ENCODE results near the gene DISC1.
"Not testable (repeated sequence)": the region's sequence is repeated elsewhere in the genome, so short reads cannot be mapped to it uniquely, and the experiment has no call there.

Gene DISC1

GRCh38 chr1:231961801-231962200 lies 335.2 kb downstream of the DISC1 start:
- DNase-seq (ENCODE audit: low read depth), result not testable (repeated sequence)

GRCh38 chr1:231962636-231963035 lies 336.0 kb downstream of the DISC1 start:
- no peak for DNase-seq (ENCODE audit: low read depth)

GRCh38 chr1:231964241-231964640 lies 337.7 kb downstream of the DISC1 start:
- no peak for DNase-seq (ENCODE audit: low read depth)

GRCh38 chr1:231964961-231965360 lies 338.4 kb downstream of the DISC1 start:
- DNase-seq (ENCODE audit: low read depth), result no peak

- DNase-seq (ENCODE audit: low read depth), result no peak
Measured at GRCh38 chr1:231965615-231966014, 339.0 kb downstream of the DISC1 start.

GRCh38 chr1:231966983-231967382 lies 340.4 kb downstream of the DISC1 start:
- DNase-seq (ENCODE audit: low read depth), result no peak

GRCh38 chr1:231969076-231969475 lies 342.5 kb downstream of the DISC1 start:
- no peak for DNase-seq (ENCODE audit: low read depth)

GRCh38 chr1:231969761-231970160 lies 343.2 kb downstream of the DISC1 start:
- DNase-seq (ENCODE audit: low read depth), result not testable (repeated sequence)

- no peak for DNase-seq (ENCODE audit: low read depth)
Measured at GRCh38 chr1:231970684-231971083, 344.1 kb downstream of the DISC1 start.

GRCh38 chr1:231971397-231972110 lies 345.0 kb downstream of the DISC1 start:
- no peak for DNase-seq (ENCODE audit: low read depth)

- DNase-seq (ENCODE audit: low read depth), result no peak
Measured at GRCh38 chr1:231972111-231972445, 345.5 kb downstream of the DISC1 start.

- DNase-seq (ENCODE audit: low read depth), result no peak
Measured at GRCh38 chr1:231973830-231974229, 347.2 kb downstream of the DISC1 start.

GRCh38 chr1:231976231-231976630 lies 349.6 kb downstream of the DISC1 start:
- no peak for DNase-seq (ENCODE audit: low read depth)

GRCh38 chr1:231981675-231982074 lies 355.1 kb downstream of the DISC1 start:
- DNase-seq (ENCODE audit: low read depth), result no peak

- DNase-seq (ENCODE audit: low read depth), result no peak
Measured at GRCh38 chr1:231982871-231983587, 356.4 kb downstream of the DISC1 start.

- DNase-seq (ENCODE audit: low read depth), result no peak
Measured at GRCh38 chr1:231983588-231984193, 357.1 kb downstream of the DISC1 start.

- DNase-seq (ENCODE audit: low read depth), result no peak
Measured at GRCh38 chr1:231985296-231986023, 358.9 kb downstream of the DISC1 start.

- DNase-seq (ENCODE audit: low read depth), result peak; percentile 3
Measured at GRCh38 chr1:231986631-231987336, 360.2 kb downstream of the DISC1 start.

- no peak for DNase-seq (ENCODE audit: low read depth)
Measured at GRCh38 chr1:231990388-231990787, 363.8 kb downstream of the DISC1 start.

GRCh38 chr1:231991231-231991630 lies 364.6 kb downstream of the DISC1 start:
- DNase-seq (ENCODE audit: low read depth), result no peak

- no peak for DNase-seq (ENCODE audit: low read depth)
Measured at GRCh38 chr1:231993968-231994455, 367.4 kb downstream of the DISC1 start.

GRCh38 chr1:231998791-231999190 lies 372.2 kb downstream of the DISC1 start:
- no peak for DNase-seq (ENCODE audit: low read depth)
